DND-41 (cell line): ENCODE results near the gene FBXW7.

Experiments used
- ATAC-seq: fragments of 200-7000 bp; cut with Tn5 transposase; 3 replicates; pipeline ENCODE4 v1.9.1; 2021; ENCODE audit warnings: low read depth; ENCODE audit not compliant: insufficient read depth
- DNase-seq: peaks from one replicate; pipeline ENCODE4 v3.0.0-alpha.2; 2020
- H2AFZ ChIP-seq: 2 replicates; pipeline ENCODE4 v1.6.0; 2012; ENCODE audit warnings: low read depth, low read length
- H3K27ac ChIP-seq: 2 replicates; pipeline ENCODE4 v1.5.1; 2012; ENCODE audit warnings: low read length, inconsistent platforms
- H3K27me3 ChIP-seq: fragments of 200-600 bp; sonication (generic); 2 replicates; pipeline ENCODE4 v1.6.0; 2012; ENCODE audit warnings: low read length, mild to moderate bottlenecking, inconsistent platforms; ENCODE audit not compliant: insufficient read depth, poor library complexity
- H3K36me3 ChIP-seq: 2 replicates; pipeline ENCODE4 v1.5.1; 2012; ENCODE audit warnings: low read length, inconsistent platforms; ENCODE audit not compliant: insufficient read depth
- H3K4me1 ChIP-seq: 2 replicates; pipeline ENCODE4 v1.5.1; 2012; ENCODE audit warnings: mild to moderate bottlenecking, low read length; ENCODE audit not compliant: insufficient read depth
- H3K4me2 ChIP-seq: 2 replicates; pipeline ENCODE4 v1.6.0; 2012; ENCODE audit warnings: mild to moderate bottlenecking, moderate library complexity, low read length, inconsistent platforms; ENCODE audit not compliant: insufficient read depth
- H3K4me3 ChIP-seq, 2 experiments: fragments of 200-600 bp in 1 of 2; shearing (Covaris generic) in 1 of 2; 2 replicates each; pipeline ENCODE4 v1.5.1; 2012 to 2016; ENCODE audit warnings: inconsistent platforms in 2 of 2, low read length in 2 of 2, mild to moderate bottlenecking in 2 of 2, low read depth in 1 of 2, moderate library complexity in 1 of 2
- H3K79me2 ChIP-seq: 2 replicates; pipeline ENCODE4 v1.6.0; 2012; ENCODE audit warnings: low read length, inconsistent platforms; ENCODE audit not compliant: insufficient read depth
- H3K9ac ChIP-seq: 2 replicates; pipeline ENCODE4 v1.6.0; 2012; ENCODE audit warnings: low read depth, mild to moderate bottlenecking, inconsistent platforms, low read length, moderate library complexity
- H3K9me3 ChIP-seq: 2 replicates; pipeline ENCODE4 v1.5.1; 2012; ENCODE audit warnings: low read length, moderate library complexity, mild to moderate bottlenecking, inconsistent platforms; ENCODE audit not compliant: insufficient read depth, severe bottlenecking
- H4K20me1 ChIP-seq: 2 replicates; pipeline ENCODE4 v1.6.0; 2012; ENCODE audit warnings: low read length; ENCODE audit not compliant: insufficient read depth
- EZH2 ChIP-seq: IDR thresholded peaks from 3 replicates; pipeline ENCODE4 v1.6.1; 2012; ENCODE audit warnings: borderline replicate concordance, low read depth, mild to moderate bottlenecking, moderate library complexity, low read length, inconsistent platforms; ENCODE audit not compliant: severe bottlenecking
- TF ChIP-seq, protein P1 (sequence below): IDR thresholded peaks from 2 replicates; pipeline ENCODE4 v1.5.1; 2012; ENCODE audit warnings: borderline replicate concordance, low read length, moderate library complexity, mild to moderate bottlenecking; ENCODE audit not compliant: poor library complexity, severe bottlenecking; ENCODE audit errors: extremely low read depth

The FBXW7 gene

GRCh38 chr4:152374606-152375285 is 161.1 kb downstream of the FBXW7 start:
- TF ChIP-seq, protein P1, sequence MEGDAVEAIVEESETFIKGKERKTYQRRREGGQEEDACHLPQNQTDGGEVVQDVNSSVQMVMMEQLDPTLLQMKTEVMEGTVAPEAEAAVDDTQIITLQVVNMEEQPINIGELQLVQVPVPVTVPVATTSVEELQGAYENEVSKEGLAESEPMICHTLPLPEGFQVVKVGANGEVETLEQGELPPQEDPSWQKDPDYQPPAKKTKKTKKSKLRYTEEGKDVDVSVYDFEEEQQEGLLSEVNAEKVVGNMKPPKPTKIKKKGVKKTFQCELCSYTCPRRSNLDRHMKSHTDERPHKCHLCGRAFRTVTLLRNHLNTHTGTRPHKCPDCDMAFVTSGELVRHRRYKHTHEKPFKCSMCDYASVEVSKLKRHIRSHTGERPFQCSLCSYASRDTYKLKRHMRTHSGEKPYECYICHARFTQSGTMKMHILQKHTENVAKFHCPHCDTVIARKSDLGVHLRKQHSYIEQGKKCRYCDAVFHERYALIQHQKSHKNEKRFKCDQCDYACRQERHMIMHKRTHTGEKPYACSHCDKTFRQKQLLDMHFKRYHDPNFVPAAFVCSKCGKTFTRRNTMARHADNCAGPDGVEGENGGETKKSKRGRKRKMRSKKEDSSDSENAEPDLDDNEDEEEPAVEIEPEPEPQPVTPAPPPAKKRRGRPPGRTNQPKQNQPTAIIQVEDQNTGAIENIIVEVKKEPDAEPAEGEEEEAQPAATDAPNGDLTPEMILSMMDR, result no peak
- no peak for TF ChIP-seq EZH2

GRCh38 chr4:152374153-152374552 is 161.7 kb downstream of the FBXW7 start:
- Histone ChIP-seq H3K4me2 (no peak overlapping the region), H3K36me3 (0 out of 2 replicates have a peak, but pooled peaks cover 2% of the 10 kb centered on the region), H3K27me3 (no peaks in the 10 kb centered on the region), H3K4me1 (no peaks in the 10 kb centered on the region), H3K79me2 (peaks cover 1% of the 10 kb centered on the region; the same call in 1 of the 2 replicates), H3K27ac (no peak overlapping the region), H4K20me1 (no peaks in the 10 kb centered on the region), H2AFZ (no peak overlapping the region), H3K4me3 (no peak overlapping the region), H3K9me3 (no peaks in the 10 kb centered on the region), H3K9ac (no peak overlapping the region)
- ATAC-seq (no peak), DNase-seq (no peak)
- TF ChIP-seq EZH2, result no peak
- TF ChIP-seq, protein P1, result no peak

More at GRCh38 chr4:152374606-152375285, 161.1 kb downstream of the FBXW7 start:
- Histone ChIP-seq H3K9me3 (no peaks in the 10 kb centered on the region), H3K9ac (no peak overlapping the region), H3K4me3 (no peak overlapping the region), H3K27ac (no peak overlapping the region), H3K4me2 (no peak overlapping the region), H3K36me3 (no peaks in the 10 kb centered on the region), H3K4me1 (no peaks in the 10 kb centered on the region), H3K27me3 (no peaks in the 10 kb centered on the region), H3K79me2 (no peaks in the 10 kb centered on the region; the same call in 1 of the 2 replicates), H2AFZ (no peak overlapping the region), H4K20me1 (no peaks in the 10 kb centered on the region)
- ATAC-seq (no peak), DNase-seq (no peak)

- Histone ChIP-seq H3K9ac (no peak overlapping the region), H3K4me3 (no peak overlapping the region), H3K4me1 (no peaks in the 10 kb centered on the region), H3K36me3 (0 out of 2 replicates have a peak, but pooled peaks cover 6% of the 10 kb centered on the region), H3K9me3 (no peaks in the 10 kb centered on the region), H2AFZ (no peak overlapping the region), H3K4me2 (no peak overlapping the region), H4K20me1 (no peaks in the 10 kb centered on the region), H3K27ac (no peak overlapping the region), H3K79me2 (peaks cover 2% of the 10 kb centered on the region; the same call in 1 of the 2 replicates), H3K27me3 (no peaks in the 10 kb centered on the region)
- TF ChIP-seq EZH2, result no peak
- TF ChIP-seq, protein P1, result no peak
- DNase-seq, result no peak
- ATAC-seq, result no peak
These were observed 163.4 kb downstream of the FBXW7 start for GRCh38 chr4:152372444-152372843.
